HEK293 (cell line): ENCODE data around the gene PRSS2.

Experiments
- GLIS1 ChIP-seq: fragments of 450-650 bp; formaldehyde crosslinking; IDR thresholded peaks from 2 replicates; pipeline ENCODE4 v1.5.1; 2016; ENCODE audit warnings: missing biosample characterization, missing genetic modification characterization
- ZBTB20 ChIP-seq: fragments of 450-650 bp; formaldehyde crosslinking; IDR thresholded peaks from 2 replicates; pipeline ENCODE4 v1.5.1; 2016; ENCODE audit warnings: missing biosample characterization, missing genetic modification characterization
- ZNF560 ChIP-seq: fragments of 450-650 bp; formaldehyde crosslinking; IDR thresholded peaks from 2 replicates; pipeline ENCODE4 v1.5.1; 2017; ENCODE audit warnings: missing biosample characterization, missing genetic modification characterization, borderline replicate concordance
- ZNF830 ChIP-seq: fragments of 450-650 bp; IDR thresholded peaks from 2 replicates; pipeline ENCODE4 v1.5.0; 2018; ENCODE audit warnings: missing biosample characterization, missing genetic modification characterization, low read depth, mild to moderate bottlenecking, moderate library complexity
- TF ChIP-seq, protein P1 (sequence below): fragments of 450-650 bp; formaldehyde crosslinking; IDR thresholded peaks from 2 replicates; pipeline ENCODE4 v1.5.1; 2016; ENCODE audit warnings: missing biosample characterization, missing genetic modification characterization
- TF ChIP-seq, protein P2 (sequence below): fragments of 450-650 bp; formaldehyde crosslinking; IDR thresholded peaks from 2 replicates; pipeline ENCODE4 v1.5.0; 2017; ENCODE audit warnings: missing biosample characterization, missing genetic modification characterization, borderline replicate concordance

DNA sequence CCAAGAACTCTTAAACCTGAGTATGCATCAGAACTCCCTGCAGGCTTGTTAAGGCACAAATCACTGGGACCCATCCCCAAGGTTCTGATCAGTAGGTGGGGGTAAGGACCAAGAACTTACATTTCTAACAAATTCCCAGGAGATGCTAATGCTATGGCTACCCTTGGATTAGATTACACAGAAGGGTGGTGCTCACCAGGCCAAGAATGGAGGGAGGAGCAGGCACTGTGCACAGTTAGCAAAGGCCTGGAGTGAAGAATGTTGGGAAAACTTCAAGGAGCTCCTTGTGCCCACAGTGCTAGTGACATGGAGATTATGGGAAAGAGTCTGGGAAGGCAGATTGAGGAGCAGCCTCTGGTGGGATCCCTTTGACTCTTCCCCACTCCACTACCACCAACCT, 1.9 kb downstream of the PRSS2 start:
- TF ChIP-seq ZNF830 (tag by site-specific recombination) (no peak), ZNF560 (no peak), GLIS1 (tag by site-specific recombination) (no peak), ZBTB20 (tag by site-specific recombination) (no peak)
- TF ChIP-seq, protein P1, sequence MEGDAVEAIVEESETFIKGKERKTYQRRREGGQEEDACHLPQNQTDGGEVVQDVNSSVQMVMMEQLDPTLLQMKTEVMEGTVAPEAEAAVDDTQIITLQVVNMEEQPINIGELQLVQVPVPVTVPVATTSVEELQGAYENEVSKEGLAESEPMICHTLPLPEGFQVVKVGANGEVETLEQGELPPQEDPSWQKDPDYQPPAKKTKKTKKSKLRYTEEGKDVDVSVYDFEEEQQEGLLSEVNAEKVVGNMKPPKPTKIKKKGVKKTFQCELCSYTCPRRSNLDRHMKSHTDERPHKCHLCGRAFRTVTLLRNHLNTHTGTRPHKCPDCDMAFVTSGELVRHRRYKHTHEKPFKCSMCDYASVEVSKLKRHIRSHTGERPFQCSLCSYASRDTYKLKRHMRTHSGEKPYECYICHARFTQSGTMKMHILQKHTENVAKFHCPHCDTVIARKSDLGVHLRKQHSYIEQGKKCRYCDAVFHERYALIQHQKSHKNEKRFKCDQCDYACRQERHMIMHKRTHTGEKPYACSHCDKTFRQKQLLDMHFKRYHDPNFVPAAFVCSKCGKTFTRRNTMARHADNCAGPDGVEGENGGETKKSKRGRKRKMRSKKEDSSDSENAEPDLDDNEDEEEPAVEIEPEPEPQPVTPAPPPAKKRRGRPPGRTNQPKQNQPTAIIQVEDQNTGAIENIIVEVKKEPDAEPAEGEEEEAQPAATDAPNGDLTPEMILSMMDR (tag by site-specific recombination) = no peak
- TF ChIP-seq, protein P2, sequence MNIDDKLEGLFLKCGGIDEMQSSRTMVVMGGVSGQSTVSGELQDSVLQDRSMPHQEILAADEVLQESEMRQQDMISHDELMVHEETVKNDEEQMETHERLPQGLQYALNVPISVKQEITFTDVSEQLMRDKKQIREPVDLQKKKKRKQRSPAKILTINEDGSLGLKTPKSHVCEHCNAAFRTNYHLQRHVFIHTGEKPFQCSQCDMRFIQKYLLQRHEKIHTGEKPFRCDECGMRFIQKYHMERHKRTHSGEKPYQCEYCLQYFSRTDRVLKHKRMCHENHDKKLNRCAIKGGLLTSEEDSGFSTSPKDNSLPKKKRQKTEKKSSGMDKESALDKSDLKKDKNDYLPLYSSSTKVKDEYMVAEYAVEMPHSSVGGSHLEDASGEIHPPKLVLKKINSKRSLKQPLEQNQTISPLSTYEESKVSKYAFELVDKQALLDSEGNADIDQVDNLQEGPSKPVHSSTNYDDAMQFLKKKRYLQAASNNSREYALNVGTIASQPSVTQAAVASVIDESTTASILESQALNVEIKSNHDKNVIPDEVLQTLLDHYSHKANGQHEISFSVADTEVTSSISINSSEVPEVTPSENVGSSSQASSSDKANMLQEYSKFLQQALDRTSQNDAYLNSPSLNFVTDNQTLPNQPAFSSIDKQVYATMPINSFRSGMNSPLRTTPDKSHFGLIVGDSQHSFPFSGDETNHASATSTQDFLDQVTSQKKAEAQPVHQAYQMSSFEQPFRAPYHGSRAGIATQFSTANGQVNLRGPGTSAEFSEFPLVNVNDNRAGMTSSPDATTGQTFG (tag by site-specific recombination) = no peak
